HCT116 (cell line): ENCODE data around the gene CCDC172. TPM values are rescaled to one million over a fixed set of nuclear protein-coding genes. Genes with fewer than 3 reads are reported as not detected.

ENCODE experiments used
- ATAC-seq: fragments of 200-7000 bp; cut with Tn5 transposase; 2 replicates; pipeline ENCODE4 v1.9.1; 2020; ENCODE audit warnings: mild to moderate bottlenecking, moderate library complexity
- Bru-seq: library from RNA; stranded (reverse); fragments of 400-500 nt; gene quantifications from one replicate; lab custom pipeline; 2021; lab: Mats Ljungman, UMichigan
- BruChase-seq, 2 experiments: library from RNA; stranded (reverse); fragments of 400-500 nt; gene quantifications; one replicate each; lab custom pipeline; 2021; lab: Mats Ljungman, UMichigan
- BruUV-seq: library from RNA; stranded (reverse); fragments of 400-500 nt; replicated peaks from 2 replicates; lab custom pipeline; 2021; lab: Mats Ljungman, UMichigan
- CTCF ChIA-PET: fragments of 300-600 bp; sonication (Branson Sonifier 250); formaldehyde crosslinking; loops from one replicate; lab custom pipeline; 2021; ENCODE audit warnings: antibody characterized with exemption; lab: Charles Lee
- POLR2A ChIA-PET: fragments of 300-600, 350-600 bp; sonication (Branson Sonifier 250); formaldehyde crosslinking; loops from one replicate; lab custom pipeline; 2021; ENCODE audit warnings: antibody characterized with exemption; lab: Charles Lee
- RAD21 ChIA-PET, 2 experiments: fragments of 300-600 bp; sonication (Branson Sonifier 250); formaldehyde crosslinking; loops; one replicate each; lab custom pipeline; 2023; ENCODE audit warnings: low total read pairs in 2 of 2; ENCODE audit not compliant: uncharacterized antibody in 2 of 2, unreplicated experiment in 2 of 2, low non-redundant PET in 1 of 2; lab: Charles Lee
- DNase-seq: peaks from one replicate; pipeline ENCODE4 v3.0.0-alpha.2; 2010; ENCODE audit warnings: low read depth, low spot score
- H2AFZ ChIP-seq: fragments of 200-600 bp; shearing (Covaris generic), sonication (generic); 2 replicates; pipeline ENCODE4 v1.6.1; 2017; ENCODE audit warnings: low read depth, mixed run types, mixed read lengths, antibody characterized with exemption, low read length; ENCODE audit not compliant: poor library complexity, severe bottlenecking
- H3K27ac ChIP-seq: 2 replicates; pipeline ENCODE4 v1.5.1; 2012; ENCODE audit warnings: low read depth, low read length
- H3K27me3 ChIP-seq: fragments of 200-600 bp; sonication (generic); 2 replicates; pipeline ENCODE4 v1.6.1; 2016; ENCODE audit warnings: mixed run types, low read length, mixed read lengths; ENCODE audit not compliant: insufficient read depth
- H3K36me3 ChIP-seq, 2 experiments: fragments of 200-500 bp in 1 of 2; fragments of 200-600 bp in 1 of 2; sonication (Bioruptor generic) in 1 of 2; sonication (generic) in 1 of 2; 2 replicates each; pipeline versions ENCODE4 v1.5.1 to v1.6.1; 2014 to 2016; ENCODE audit warnings: low read length in 2 of 2, inconsistent platforms in 1 of 2, mixed read lengths in 1 of 2, mixed run types in 1 of 2; ENCODE audit not compliant: insufficient read depth in 2 of 2, control insufficient read depth in 1 of 2
- H3K4me1 ChIP-seq, 2 experiments: fragments of 200-600 bp in 1 of 2; sonication (generic) in 1 of 2; 2 replicates each; pipeline versions ENCODE4 v1.5.1 to v1.6.1; 2012 to 2017; ENCODE audit warnings: low read length in 2 of 2, inconsistent platforms in 1 of 2, mild to moderate bottlenecking in 1 of 2, mixed read lengths in 1 of 2, mixed run types in 1 of 2, moderate library complexity in 1 of 2; ENCODE audit not compliant: insufficient read depth in 2 of 2, control insufficient read depth in 1 of 2
- H3K4me2 ChIP-seq: fragments of 200-600 bp; sonication (generic); 2 replicates; pipeline ENCODE4 v1.6.1; 2017; ENCODE audit warnings: mixed run types, low read length, mixed read lengths
- H3K4me3 ChIP-seq, 2 experiments: fragments of 200-600 bp in 1 of 2; sonication (generic) in 1 of 2; replicated peaks in 1 of 2; 2 replicates each; pipeline ENCODE4 v1.5.1; 2011 to 2016; ENCODE audit warnings: low read length in 2 of 2, control low read depth in 1 of 2, low read depth in 1 of 2, mild to moderate bottlenecking in 1 of 2, mixed read lengths in 1 of 2, mixed run types in 1 of 2
- H3K79me2 ChIP-seq: fragments of 200-600 bp; sonication (generic); 2 replicates; pipeline ENCODE4 v1.6.1; 2017; ENCODE audit warnings: mild to moderate bottlenecking, mixed run types, low read length, moderate library complexity, mixed read lengths; ENCODE audit not compliant: insufficient read depth
- H3K9ac ChIP-seq: fragments of 200-600 bp; sonication (generic); 2 replicates; pipeline ENCODE4 v1.6.1; 2016; ENCODE audit warnings: low read length, mixed read lengths
- H3K9me2 ChIP-seq: fragments of 200-600 bp; sonication (generic), shearing (Covaris generic); 2 replicates; pipeline ENCODE4 v1.6.1; 2017; ENCODE audit warnings: mixed run types, mild to moderate bottlenecking, moderate library complexity; ENCODE audit not compliant: insufficient read depth
- H3K9me3 ChIP-seq, 2 experiments: fragments of 200-500 bp in 1 of 2; fragments of 200-600 bp in 1 of 2; sonication (Bioruptor generic) in 1 of 2; sonication (generic) in 1 of 2; 2 replicates each; pipeline ENCODE4 v1.6.1; 2014 to 2017; ENCODE audit warnings: low read length in 2 of 2, mixed read lengths in 2 of 2, inconsistent platforms in 1 of 2, low read depth in 1 of 2, mild to moderate bottlenecking in 1 of 2, mixed run types in 1 of 2, moderate library complexity in 1 of 2; ENCODE audit not compliant: control insufficient read depth in 1 of 2, insufficient read depth in 1 of 2
- H4K20me1 ChIP-seq: fragments of 200-600 bp; sonication (generic), shearing (Covaris generic); 2 replicates; pipeline ENCODE4 v1.6.1; 2017; ENCODE audit warnings: mixed run types, mild to moderate bottlenecking, moderate library complexity; ENCODE audit not compliant: insufficient read depth
- ATF3 ChIP-seq: IDR thresholded peaks from 2 replicates; pipeline ENCODE4 v1.6.1; 2012
- CEBPB ChIP-seq: IDR thresholded peaks from 2 replicates; pipeline ENCODE4 v1.6.1; 2012; ENCODE audit warnings: low read depth
- CTCF ChIP-seq, 3 experiments: fragments of 200-600 bp in 1 of 3; sonication (generic) in 1 of 3; IDR thresholded peaks in 2 of 3; conservative IDR thresholded peaks in 1 of 3; 2 replicates each; pipeline ENCODE4 v1.5.1; 2012 to 2017; ENCODE audit warnings: low read depth in 2 of 3, low read length in 2 of 3, antibody characterized with exemption in 1 of 3, borderline replicate concordance in 1 of 3, control low read depth in 1 of 3, mild to moderate bottlenecking in 1 of 3, mixed read lengths in 1 of 3, mixed run types in 1 of 3, moderate library complexity in 1 of 3; ENCODE audit not compliant: insufficient read depth in 1 of 3
- EGR1 ChIP-seq: IDR thresholded peaks from 2 replicates; pipeline ENCODE4 v1.6.1; 2012; ENCODE audit warnings: low read depth
- ELF1 ChIP-seq: IDR thresholded peaks from 2 replicates; pipeline ENCODE4 v1.6.1; 2012; ENCODE audit warnings: low read depth, borderline replicate concordance
- EZH2 ChIP-seq: fragments of 200-600 bp; sonication (generic); IDR thresholded peaks from 2 replicates; pipeline ENCODE4 v1.6.1; 2017; ENCODE audit warnings: antibody characterized with exemption, mixed run types
- EZH2phosphoT487 ChIP-seq: fragments of 200-600 bp; IDR thresholded peaks from 2 replicates; pipeline ENCODE4 v1.6.1; 2018; ENCODE audit warnings: antibody characterized with exemption, borderline replicate concordance
- FOSL1 ChIP-seq: IDR thresholded peaks from 2 replicates; pipeline ENCODE4 v1.6.1; 2012; ENCODE audit warnings: low read depth
- POLR2A ChIP-seq: IDR thresholded peaks from 2 replicates; pipeline ENCODE4 v1.7.0; 2011; ENCODE audit warnings: borderline replicate concordance; ENCODE audit not compliant: insufficient read depth, insufficient read length; ENCODE audit errors: extremely low read depth
- RAD21 ChIP-seq: IDR thresholded peaks from 2 replicates; pipeline ENCODE4 v1.6.1; 2012; ENCODE audit warnings: low read depth, mild to moderate bottlenecking
- SIN3A ChIP-seq: IDR thresholded peaks from 2 replicates; pipeline ENCODE4 v1.6.1; 2012; ENCODE audit warnings: low read depth
- SRF ChIP-seq: IDR thresholded peaks from 2 replicates; pipeline ENCODE4 v1.6.1; 2012; ENCODE audit warnings: low read depth
- YY1 ChIP-seq: IDR thresholded peaks from 2 replicates; pipeline ENCODE4 v1.6.1; 2011; ENCODE audit warnings: low read length, low read depth, moderate library complexity, mild to moderate bottlenecking; ENCODE audit not compliant: insufficient replicate concordance; ENCODE audit errors: extremely low read depth
- ZNF274 ChIP-seq: fragments of 200-500 bp; sonication (Bioruptor generic); IDR thresholded peaks from 2 replicates; pipeline ENCODE4 v1.6.1; 2014; ENCODE audit warnings: mild to moderate bottlenecking, low read depth, low read length, inconsistent platforms
- intact Hi-C: fragments of 100-400 bp; cut with micrococcal nuclease; formaldehyde crosslinking; loops from 2 replicates; pipeline ENCODE4 v1.10.0; 2022
- long read RNA-seq: library from polyadenylated mRNA; unstranded; transcript quantifications from one replicate; pipeline ENCODE4 v2.0.0, GENCODE V29; 2021; ENCODE audit not compliant: unreplicated experiment
- polyA plus RNA-seq: library from polyadenylated mRNA; unstranded; fragments of >200 nt; gene quantifications from 2 replicates; pipeline ENCODE4 v1.2.1, GENCODE V29; 2012; ENCODE audit warnings: missing spikeins
- total RNA-seq: library from RNA; stranded (reverse); gene quantifications from one replicate; pipeline ENCODE4 v1.2.1, GENCODE V29; 2021; ENCODE audit not compliant: unreplicated experiment

CCDC172 gene
- not detected for total RNA-seq
- polyA plus RNA-seq = not detected in 2 replicates
- Bru-seq, nascent RNA = not detected
- BruChase-seq, experiment 1, labeled RNA remaining after a 6-hour chase = not detected
- not detected for BruChase-seq, experiment 2, labeled RNA remaining after a 2-hour chase
- long read RNA-seq = 0 reads

GRCh38 chr10:116324227-116324950 lies at the start of gene CCDC172:
TSS of gene CCDC172 (plus strand) at chr10:116324448. CDS start at chr10:116325012, 564 bp downstream.
- no peak within 1 kb of the TSS for H3K27ac ChIP-seq
- no peak within 1 kb of the TSS for H3K9ac ChIP-seq
- intact Hi-C loops = no loop called here
- no peak within 1 kb of the TSS for H3K4me3 ChIP-seq
- peaks cover 31% of the 10 kb centered on the region for H3K27me3 ChIP-seq
- RAD21 ChIA-PET = no interaction called here
- CTCF ChIA-PET = no interaction called here
- H3K9me2 ChIP-seq = no peaks in the 10 kb centered on the region
- BruUV-seq = no TSS peak
- ATAC-seq = no peak
- no peak within 1 kb of the TSS for H2AFZ ChIP-seq
- no peak for DNase-seq
- no peaks in the 10 kb centered on the region for H3K9me3 ChIP-seq
- no peaks in the 10 kb centered on the region for H3K36me3 ChIP-seq
- no peaks in the 10 kb centered on the region for H3K79me2 ChIP-seq
- no peak within 1 kb of the TSS for H3K4me2 ChIP-seq
- POLR2A ChIA-PET = no interaction called here
- TF ChIP-seq CEBPB = no peak
- H4K20me1 ChIP-seq = 0 out of 2 replicates have a peak, but pooled peaks cover 2% of the 10 kb centered on the region
- no peaks in the 10 kb centered on the region for H3K4me1 ChIP-seq

GRCh38 chr10:116276981-116277380 lies 47.3 kb upstream of the CCDC172 start:
- ATAC-seq (no peak), DNase-seq (no peak)
- Histone ChIP-seq H3K9me3 (no peaks in the 10 kb centered on the region), H3K4me1 (no peaks in the 10 kb centered on the region), H3K4me2 (no peak overlapping the region), H3K36me3 (no peaks in the 10 kb centered on the region), H4K20me1 (no peaks in the 10 kb centered on the region), H3K27ac (no peak overlapping the region), H3K9me2 (no peaks in the 10 kb centered on the region), H3K79me2 (no peaks in the 10 kb centered on the region), H2AFZ (no peak overlapping the region), H3K27me3 (peaks cover 21% of the 10 kb centered on the region), H3K4me3 (no peak overlapping the region), H3K9ac (no peak overlapping the region)
- no peak for TF ChIP-seq CTCF (IDR thresholded peaks at IDR 0.05 in 2 of 3, conservative IDR thresholded peaks at IDR 0.05 in 1 of 3; ENCODE audit: borderline replicate concordance in 1 of 3, insufficient read depth in 1 of 3, low read depth in 2 of 3, low read length in 2 of 3)
- TF ChIP-seq CEBPB = no peak
- no peak for TF ChIP-seq YY1
- no peak for TF ChIP-seq ATF3
- no peak for TF ChIP-seq ELF1
- no peak for TF ChIP-seq FOSL1
- TF ChIP-seq SRF = no peak
- TF ChIP-seq EZH2phosphoT487 = no peak
- TF ChIP-seq EZH2 = no peak
- TF ChIP-seq POLR2A = no peak
- TF ChIP-seq ZNF274 = no peak
- no peak for TF ChIP-seq SIN3A
- no peak for TF ChIP-seq RAD21
- no peak for TF ChIP-seq EGR1
- intact Hi-C loops = no loop called here
- RAD21 ChIA-PET = no interaction called here
- BruUV-seq = no TSS peak
- POLR2A ChIA-PET = no interaction called here
- CTCF ChIA-PET = no interaction called here
